IMR-90 (cell line): ENCODE results near the gene ADCY9.

Experiments used
- CEBPB ChIP-seq: IDR thresholded peaks from 2 replicates; pipeline ENCODE4 v1.6.1; 2012; ENCODE audit warnings: low read depth, low read length, improper control_type of control experiment
- POLR2A ChIP-seq: IDR thresholded peaks from 2 replicates; pipeline ENCODE4 v1.6.1; 2012; ENCODE audit warnings: mild to moderate bottlenecking, low read depth, low read length
- RAD21 ChIP-seq: IDR thresholded peaks from 2 replicates; pipeline ENCODE4 v1.6.1; 2012; ENCODE audit warnings: low read length, improper control_type of control experiment
- RCOR1 ChIP-seq: IDR thresholded peaks from 2 replicates; pipeline ENCODE4 v1.6.1; 2012; ENCODE audit warnings: mild to moderate bottlenecking, low read length, improper control_type of control experiment; ENCODE audit not compliant: insufficient replicate concordance
- RFX5 ChIP-seq: IDR thresholded peaks from 2 replicates; pipeline ENCODE4 v1.8.0; 2012; ENCODE audit warnings: low read depth, mild to moderate bottlenecking, low read length, moderate library complexity
- SMC3 ChIP-seq: fragments of 150-350 bp; IDR thresholded peaks from 2 replicates; pipeline ENCODE4 v1.6.1; 2016; ENCODE audit warnings: low read depth, mild to moderate bottlenecking, antibody characterized with exemption, low read length, moderate library complexity
- USF2 ChIP-seq: fragments of 150-350 bp; IDR thresholded peaks from 2 replicates; pipeline ENCODE4 v1.6.1; 2017; ENCODE audit warnings: mild to moderate bottlenecking, antibody characterized with exemption, low read length, low read depth
- TF ChIP-seq, protein P1 (sequence below): conservative IDR thresholded peaks from 2 replicates; pipeline ENCODE4 v1.5.1; 2012; ENCODE audit warnings: mild to moderate bottlenecking, low read depth, low read length, improper control_type of control experiment

DNA sequence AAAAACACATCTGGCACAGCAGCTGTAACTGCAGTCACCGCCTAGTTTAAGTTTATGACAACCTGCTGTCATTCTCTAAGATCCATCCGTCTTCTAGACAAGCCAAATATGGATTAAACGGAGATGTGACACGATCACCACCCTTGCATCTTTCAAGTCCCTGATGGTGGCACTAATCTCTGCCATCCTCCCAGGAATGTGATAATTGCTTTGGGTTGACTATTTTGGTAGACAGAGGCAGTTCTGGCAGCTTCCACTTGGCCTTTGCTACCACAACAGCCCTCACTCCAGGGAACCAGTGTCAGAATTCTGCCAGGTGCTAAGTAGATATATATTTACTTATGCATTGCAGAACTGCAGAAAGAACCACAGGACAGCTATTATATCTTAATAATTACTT, 81.3 kb downstream of the ADCY9 start:
- TF ChIP-seq, protein P1, sequence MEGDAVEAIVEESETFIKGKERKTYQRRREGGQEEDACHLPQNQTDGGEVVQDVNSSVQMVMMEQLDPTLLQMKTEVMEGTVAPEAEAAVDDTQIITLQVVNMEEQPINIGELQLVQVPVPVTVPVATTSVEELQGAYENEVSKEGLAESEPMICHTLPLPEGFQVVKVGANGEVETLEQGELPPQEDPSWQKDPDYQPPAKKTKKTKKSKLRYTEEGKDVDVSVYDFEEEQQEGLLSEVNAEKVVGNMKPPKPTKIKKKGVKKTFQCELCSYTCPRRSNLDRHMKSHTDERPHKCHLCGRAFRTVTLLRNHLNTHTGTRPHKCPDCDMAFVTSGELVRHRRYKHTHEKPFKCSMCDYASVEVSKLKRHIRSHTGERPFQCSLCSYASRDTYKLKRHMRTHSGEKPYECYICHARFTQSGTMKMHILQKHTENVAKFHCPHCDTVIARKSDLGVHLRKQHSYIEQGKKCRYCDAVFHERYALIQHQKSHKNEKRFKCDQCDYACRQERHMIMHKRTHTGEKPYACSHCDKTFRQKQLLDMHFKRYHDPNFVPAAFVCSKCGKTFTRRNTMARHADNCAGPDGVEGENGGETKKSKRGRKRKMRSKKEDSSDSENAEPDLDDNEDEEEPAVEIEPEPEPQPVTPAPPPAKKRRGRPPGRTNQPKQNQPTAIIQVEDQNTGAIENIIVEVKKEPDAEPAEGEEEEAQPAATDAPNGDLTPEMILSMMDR = no peak
- no peak for TF ChIP-seq RFX5
- TF ChIP-seq RAD21 = no peak
- no peak for TF ChIP-seq USF2
- no peak for TF ChIP-seq RCOR1
- no peak for TF ChIP-seq POLR2A
- TF ChIP-seq CEBPB = no peak
- no peak for TF ChIP-seq SMC3
